Activated T-cell treated with anti-CD3 and anti-CD28 coated beads, Interleukin-2, amount 50 U/mL, for 24 hours (primary cell): ENCODE measurements around the gene HMCN2.

Experiments
- DNase-seq: peaks from one replicate; pipeline ENCODE4 v3.0.0-alpha.2; 2020
- H3K27ac Mint-ChIP-seq: 2 replicates; pipeline ENCODE4 v1.8.0; 2020; ENCODE audit warnings: mild to moderate bottlenecking, mixed read lengths
- H3K27me3 Mint-ChIP-seq: 2 replicates; pipeline ENCODE4 v1.8.0; 2020; ENCODE audit warnings: mixed read lengths
- H3K36me3 Mint-ChIP-seq: 2 replicates; pipeline ENCODE4 v1.8.0; 2020; ENCODE audit warnings: low read depth, mixed read lengths
- H3K4me1 Mint-ChIP-seq: 2 replicates; pipeline ENCODE4 v1.8.0; 2020; ENCODE audit warnings: low read depth, mixed read lengths
- H3K4me3 Mint-ChIP-seq: 2 replicates; pipeline ENCODE4 v1.8.0; 2020; ENCODE audit warnings: mild to moderate bottlenecking, moderate library complexity, mixed read lengths
- H3K9me3 Mint-ChIP-seq: 2 replicates; pipeline ENCODE4 v1.8.0; 2020; ENCODE audit warnings: mixed read lengths

HMCN2 gene

DNA sequence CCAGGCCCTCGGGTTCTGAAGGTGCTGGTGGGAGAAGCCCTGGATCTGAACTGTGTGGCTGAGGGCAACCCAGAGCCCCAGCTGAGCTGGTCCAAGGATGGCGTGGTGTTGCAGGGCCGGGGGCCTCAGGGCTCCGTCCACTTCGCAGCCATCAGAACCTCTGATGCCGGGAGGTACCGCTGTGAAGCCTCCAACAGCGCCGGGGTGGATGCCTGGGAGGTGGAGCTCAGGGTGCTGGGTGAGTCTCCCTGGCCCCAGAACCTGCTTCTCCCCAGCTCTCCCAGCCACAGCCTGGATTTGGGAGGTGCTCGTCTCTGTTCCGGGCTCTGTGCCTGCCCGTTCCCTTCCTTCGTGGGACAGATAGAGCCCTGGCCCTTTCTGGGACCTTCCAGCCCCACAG, 75.6 kb downstream of the HMCN2 start:
- no peak for DNase-seq
- no peak overlapping the region for H3K27ac Mint-ChIP-seq
- H3K27me3 Mint-ChIP-seq, result no peaks in the 10 kb centered on the region
- H3K4me3 Mint-ChIP-seq, result no peak overlapping the region
- H3K9me3 Mint-ChIP-seq, result no peaks in the 10 kb centered on the region
- no peaks in the 10 kb centered on the region for H3K4me1 Mint-ChIP-seq
- H3K36me3 Mint-ChIP-seq, result no peaks in the 10 kb centered on the region

GRCh38 chr9:130341839-130342713, 76.5 kb downstream of the HMCN2 start:
- H3K27me3 Mint-ChIP-seq, result peaks cover under 1% of the 10 kb centered on the region
- H3K4me3 Mint-ChIP-seq, result no peak overlapping the region
- H3K9me3 Mint-ChIP-seq, result no peaks in the 10 kb centered on the region
- no peak overlapping the region for H3K27ac Mint-ChIP-seq
- no peaks in the 10 kb centered on the region for H3K4me1 Mint-ChIP-seq
- no peak for DNase-seq
- H3K36me3 Mint-ChIP-seq, result no peaks in the 10 kb centered on the region

- Mint-ChIP-seq H3K4me1 (no peaks in the 10 kb centered on the region), H3K27me3 (peaks cover 2% of the 10 kb centered on the region), H3K36me3 (no peaks in the 10 kb centered on the region), H3K4me3 (no peak overlapping the region), H3K9me3 (no peaks in the 10 kb centered on the region), H3K27ac (no peak overlapping the region)
- DNase-seq, result no peak
Observed at GRCh38 chr9:130342714-130343085, 77.1 kb downstream of the HMCN2 start.

DNA sequence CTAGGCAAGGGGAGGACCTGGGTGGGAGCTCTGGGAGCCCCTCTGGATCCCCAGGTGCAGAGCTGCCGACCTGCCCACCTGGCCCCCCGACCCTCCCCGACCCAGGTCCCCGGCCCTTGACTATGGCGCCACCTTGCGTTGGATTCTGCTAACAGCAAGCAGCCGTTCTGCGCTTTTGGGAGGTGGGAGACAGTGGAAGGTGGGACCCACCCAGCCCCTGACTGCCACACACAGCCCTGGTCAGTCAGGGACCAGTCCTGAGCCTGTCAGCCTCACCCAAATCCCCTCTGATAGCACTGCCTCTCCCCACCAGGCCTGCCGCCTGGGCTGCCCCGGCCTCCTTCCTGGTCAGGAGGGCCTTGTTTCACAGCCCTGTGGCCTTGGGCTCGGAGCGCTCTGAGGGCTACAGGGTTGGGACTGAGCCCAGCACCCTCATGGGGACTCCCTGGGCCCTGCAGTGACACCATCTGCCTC, 77.9 kb downstream of the HMCN2 start:
- Mint-ChIP-seq H3K27me3 (peaks cover 2% of the 10 kb centered on the region), H3K9me3 (no peaks in the 10 kb centered on the region), H3K4me1 (no peaks in the 10 kb centered on the region), H3K4me3 (no peak overlapping the region), H3K36me3 (no peaks in the 10 kb centered on the region), H3K27ac (no peak overlapping the region)
- peak; percentile 61 for DNase-seq

- no peak for DNase-seq
- H3K27ac Mint-ChIP-seq, result no peak overlapping the region
- H3K27me3 Mint-ChIP-seq, result peaks cover 2% of the 10 kb centered on the region
Observed at GRCh38 chr9:130344366-130344765, 78.8 kb downstream of the HMCN2 start.

DNA sequence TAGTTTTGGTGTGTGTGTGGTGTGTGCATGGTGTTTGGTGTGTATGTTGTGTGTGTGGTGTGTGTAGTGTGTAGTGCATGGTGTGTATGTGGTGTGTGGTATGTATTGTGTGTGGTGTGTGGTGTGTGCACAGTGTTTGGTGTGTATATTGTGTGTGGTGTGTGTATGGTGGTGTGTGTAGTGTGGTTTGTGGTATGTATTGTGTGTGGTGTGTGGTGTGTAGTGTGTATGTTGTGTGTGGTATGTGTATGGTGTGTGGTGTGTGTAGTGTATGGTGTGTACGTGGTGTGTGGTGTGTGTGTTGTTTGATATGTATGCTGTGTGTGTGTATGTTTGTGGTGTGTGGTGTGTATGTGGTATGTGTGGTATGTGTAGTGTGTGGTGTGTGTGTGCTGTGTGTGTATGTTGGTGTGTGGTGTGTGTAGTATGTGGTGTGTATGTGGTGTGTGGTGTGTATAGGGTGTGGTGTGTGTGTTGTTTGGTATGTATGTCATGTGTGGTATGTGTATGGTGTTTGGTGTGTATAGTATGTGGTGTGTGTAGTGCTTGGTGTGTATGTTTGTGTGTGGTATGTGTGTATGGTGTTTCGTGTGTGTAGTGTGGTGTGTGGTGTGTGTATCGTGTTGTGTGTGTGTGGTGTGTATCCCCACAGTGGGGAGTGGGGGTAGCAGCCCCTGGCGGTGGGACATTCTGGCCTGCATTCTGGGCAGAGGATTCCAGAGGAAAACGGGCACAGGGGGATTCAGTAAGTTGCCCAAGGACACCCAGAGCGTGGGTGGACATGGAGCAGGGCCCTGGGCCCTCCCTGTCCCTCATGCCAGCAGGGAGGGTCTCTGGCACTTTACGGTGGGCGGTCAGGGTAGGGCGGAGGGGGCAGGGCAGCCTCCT, 79.7 kb downstream of the HMCN2 start:
- Mint-ChIP-seq H3K9me3 (no peaks in the 10 kb centered on the region), H3K27me3 (peaks cover 2% of the 10 kb centered on the region), H3K4me1 (no peaks in the 10 kb centered on the region), H3K4me3 (no peak overlapping the region), H3K27ac (no peak overlapping the region), H3K36me3 (no peaks in the 10 kb centered on the region)
- DNase-seq, result no peak

More at GRCh38 chr9:130344366-130344765, 78.8 kb downstream of the HMCN2 start:
- Mint-ChIP-seq H3K4me1 (no peaks in the 10 kb centered on the region), H3K9me3 (no peaks in the 10 kb centered on the region), H3K4me3 (no peak overlapping the region), H3K36me3 (no peaks in the 10 kb centered on the region)

DNA sequence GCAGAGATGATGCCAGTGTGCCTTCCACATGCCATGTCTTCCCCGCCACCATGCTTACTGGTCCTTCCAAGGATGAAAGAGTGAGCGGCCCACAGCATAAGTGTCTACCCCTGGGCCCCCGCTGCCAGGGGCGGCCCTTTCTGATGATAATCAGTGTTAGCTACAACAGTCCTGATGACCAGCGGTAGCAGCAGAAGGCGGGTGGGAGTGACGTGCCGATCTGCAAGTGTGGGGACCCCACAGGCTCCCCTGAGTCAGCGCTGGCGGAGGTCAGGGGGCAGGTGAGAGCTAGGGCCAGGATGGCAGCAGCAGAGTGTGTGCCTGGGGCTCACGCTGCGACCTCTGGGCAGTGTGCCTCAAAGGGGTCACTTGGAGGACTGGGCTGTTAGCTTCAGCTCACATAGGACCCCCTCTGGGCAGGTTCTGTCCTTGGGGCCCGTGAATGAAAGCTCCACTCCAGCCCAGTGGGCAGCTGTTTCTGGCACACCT, 80.4 kb downstream of the HMCN2 start:
- peaks cover 2% of the 10 kb centered on the region for H3K27me3 Mint-ChIP-seq
- H3K36me3 Mint-ChIP-seq, result no peaks in the 10 kb centered on the region
- H3K4me3 Mint-ChIP-seq, result no peak overlapping the region
- H3K9me3 Mint-ChIP-seq, result no peaks in the 10 kb centered on the region
- no peak overlapping the region for H3K27ac Mint-ChIP-seq
- no peaks in the 10 kb centered on the region for H3K4me1 Mint-ChIP-seq
- DNase-seq, result no peak

DNA sequence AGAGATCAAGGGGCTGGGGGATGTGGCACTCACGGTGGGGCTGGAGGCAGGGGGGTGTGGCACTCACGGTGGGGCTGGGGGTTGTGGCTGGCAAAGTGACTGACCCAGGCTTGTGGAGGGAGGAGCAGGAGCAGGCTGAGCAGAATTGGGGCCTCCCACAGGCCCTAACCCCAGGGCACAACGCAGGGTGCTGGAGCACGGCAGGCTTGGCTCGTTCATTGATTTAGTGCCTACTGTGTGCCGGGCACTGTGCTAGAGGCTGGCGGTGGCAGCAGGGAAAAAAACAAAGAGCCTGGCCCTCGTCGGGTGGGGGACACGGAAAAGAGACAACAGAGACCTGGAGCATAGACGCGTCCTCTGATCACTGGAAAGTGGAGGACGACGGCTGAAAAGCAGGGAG, 80.9 kb downstream of the HMCN2 start:
- Mint-ChIP-seq H3K36me3 (no peaks in the 10 kb centered on the region), H3K27me3 (peaks cover 2% of the 10 kb centered on the region), H3K9me3 (no peaks in the 10 kb centered on the region), H3K27ac (no peak overlapping the region), H3K4me3 (no peak overlapping the region), H3K4me1 (no peaks in the 10 kb centered on the region)
- no peak for DNase-seq

DNA sequence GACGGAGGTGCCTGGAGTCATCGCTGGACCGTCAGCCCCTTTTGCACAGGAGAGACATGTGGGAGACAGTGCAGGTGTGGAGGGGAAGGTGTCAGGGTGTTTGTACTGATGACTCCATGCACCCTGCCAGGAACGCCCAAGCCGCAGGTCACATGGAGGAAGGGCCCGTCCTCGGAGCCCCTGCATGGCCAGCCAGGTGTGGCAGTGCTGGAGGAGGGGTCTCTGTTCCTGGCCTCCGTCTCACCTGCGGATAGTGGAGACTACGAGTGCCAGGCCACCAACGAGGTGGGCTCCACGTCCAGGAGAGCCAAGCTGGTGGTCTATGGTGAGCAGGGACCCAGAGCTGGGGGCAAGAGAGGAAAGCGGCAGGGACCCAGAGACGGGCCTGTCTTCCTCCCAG, 81.5 kb downstream of the HMCN2 start:
- Mint-ChIP-seq H3K27ac (no peak overlapping the region), H3K27me3 (peaks cover 2% of the 10 kb centered on the region), H3K9me3 (no peaks in the 10 kb centered on the region), H3K4me3 (no peak overlapping the region), H3K4me1 (no peaks in the 10 kb centered on the region), H3K36me3 (no peaks in the 10 kb centered on the region)
- no peak for DNase-seq

DNA sequence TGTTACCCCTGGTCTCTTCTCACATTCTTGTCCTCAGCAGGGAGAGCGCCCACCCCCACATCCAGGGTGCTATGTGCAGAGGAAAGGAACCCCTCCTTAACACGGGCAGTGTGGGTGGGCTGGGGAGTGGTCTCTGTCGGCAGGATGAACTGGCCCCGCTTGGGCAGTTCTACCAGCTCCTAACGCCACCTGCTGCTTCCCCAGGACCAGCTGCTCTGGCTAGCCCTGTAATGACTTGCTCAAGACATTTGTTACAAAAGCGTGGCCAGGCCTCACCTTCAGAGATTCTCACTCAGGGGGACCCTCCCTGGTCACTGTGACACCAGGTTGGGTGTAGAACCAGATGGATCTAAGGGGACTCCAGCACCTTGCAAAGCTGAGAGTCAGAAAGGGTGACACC, 82.4 kb downstream of the HMCN2 start:
- Mint-ChIP-seq H3K4me1 (no peaks in the 10 kb centered on the region), H3K27me3 (peaks cover 2% of the 10 kb centered on the region), H3K4me3 (no peak overlapping the region), H3K36me3 (no peaks in the 10 kb centered on the region), H3K9me3 (no peaks in the 10 kb centered on the region), H3K27ac (no peak overlapping the region)
- DNase-seq, result no peak

GRCh38 chr9:130348341-130348740, 82.8 kb downstream of the HMCN2 start:
- Mint-ChIP-seq H3K27ac (no peak overlapping the region), H3K9me3 (no peaks in the 10 kb centered on the region), H3K4me1 (no peaks in the 10 kb centered on the region), H3K36me3 (no peaks in the 10 kb centered on the region), H3K27me3 (peaks cover 2% of the 10 kb centered on the region), H3K4me3 (no peak overlapping the region)
- DNase-seq, result no peak

DNA sequence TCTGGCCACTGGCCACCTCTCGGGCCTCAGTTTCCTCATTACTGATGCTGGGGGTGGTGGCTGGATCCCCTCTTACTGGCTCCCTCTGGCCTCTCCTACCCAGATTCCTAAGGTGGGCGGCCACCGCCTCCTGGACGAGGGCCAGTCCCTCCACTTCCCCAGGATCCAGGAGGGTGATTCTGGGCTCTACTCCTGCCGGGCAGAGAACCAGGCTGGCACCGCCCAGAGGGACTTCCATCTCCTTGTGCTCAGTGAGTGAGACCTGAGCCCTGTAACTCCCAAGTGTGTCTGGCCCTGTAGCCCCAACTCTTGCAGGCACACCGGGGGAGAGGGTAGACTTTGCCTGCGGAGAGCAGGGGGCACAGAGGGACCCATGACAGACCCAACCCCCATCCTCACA, 83.3 kb downstream of the HMCN2 start:
- no peak overlapping the region for H3K4me3 Mint-ChIP-seq

DNA sequence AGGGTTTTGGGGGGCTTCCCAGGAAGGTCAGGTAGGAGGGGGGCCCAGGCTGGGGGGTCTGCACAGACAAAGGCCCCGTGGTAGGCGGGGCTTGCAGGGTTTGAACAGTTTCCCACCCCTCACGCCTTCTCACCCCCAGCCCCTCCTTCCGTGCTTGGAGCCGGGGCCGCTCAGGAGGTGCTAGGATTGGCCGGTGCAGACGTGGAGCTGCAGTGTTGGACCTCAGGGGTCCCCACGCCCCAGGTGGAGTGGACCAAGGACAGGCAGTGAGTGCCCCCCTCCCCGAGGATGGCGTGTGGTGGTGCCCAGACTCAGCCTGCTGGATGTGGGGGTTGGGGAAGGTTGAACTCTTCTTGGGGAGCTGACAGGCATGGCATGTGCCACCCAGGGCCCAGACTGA, 83.8 kb downstream of the HMCN2 start:
- Mint-ChIP-seq H3K27ac (no peak overlapping the region), H3K27me3 (peaks cover 2% of the 10 kb centered on the region), H3K4me3 (no peak overlapping the region), H3K36me3 (no peaks in the 10 kb centered on the region), H3K4me1 (no peaks in the 10 kb centered on the region), H3K9me3 (no peaks in the 10 kb centered on the region)
- DNase-seq, result no peak

More for the DNA sequence above, 83.3 kb downstream of the HMCN2 start:
- no peak overlapping the region for H3K27ac Mint-ChIP-seq
- DNase-seq, result no peak
- H3K27me3 Mint-ChIP-seq, result peaks cover 2% of the 10 kb centered on the region
- H3K4me1 Mint-ChIP-seq, result no peaks in the 10 kb centered on the region
- H3K9me3 Mint-ChIP-seq, result no peaks in the 10 kb centered on the region
- H3K36me3 Mint-ChIP-seq, result no peaks in the 10 kb centered on the region

DNA sequence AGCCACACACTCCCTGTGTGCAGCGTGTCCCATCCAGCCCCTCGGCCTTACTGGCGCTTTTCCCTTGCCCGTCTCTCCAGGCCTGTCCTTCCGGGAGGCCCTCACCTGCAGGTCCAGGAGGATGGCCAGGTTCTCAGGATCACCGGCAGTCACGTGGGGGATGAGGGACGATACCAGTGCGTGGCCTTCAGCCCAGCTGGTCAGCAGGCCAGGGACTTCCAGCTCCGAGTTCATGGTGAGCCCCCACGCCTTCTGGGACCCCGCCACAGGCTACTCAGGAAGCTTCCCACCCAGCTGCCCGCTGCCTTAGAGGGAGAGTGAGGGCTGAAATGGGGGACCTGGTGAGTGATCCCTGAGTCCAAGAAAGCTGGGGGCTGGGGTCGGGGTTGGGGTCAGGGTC, 85.8 kb downstream of the HMCN2 start:
- no peak overlapping the region for H3K4me3 Mint-ChIP-seq
- no peak overlapping the region for H3K27ac Mint-ChIP-seq
- no peaks in the 10 kb centered on the region for H3K9me3 Mint-ChIP-seq

GRCh38 chr9:130352081-130352480, 86.5 kb downstream of the HMCN2 start:
- no peak overlapping the region for H3K27ac Mint-ChIP-seq
- no peaks in the 10 kb centered on the region for H3K9me3 Mint-ChIP-seq
- H3K36me3 Mint-ChIP-seq, result no peaks in the 10 kb centered on the region
- peaks cover 1% of the 10 kb centered on the region for H3K27me3 Mint-ChIP-seq
- no peak for DNase-seq
- H3K4me1 Mint-ChIP-seq, result no peaks in the 10 kb centered on the region
- no peak overlapping the region for H3K4me3 Mint-ChIP-seq

More for the DNA sequence above, 85.8 kb downstream of the HMCN2 start:
- no peak for DNase-seq
- Mint-ChIP-seq H3K27me3 (peaks cover 2% of the 10 kb centered on the region), H3K4me1 (no peaks in the 10 kb centered on the region), H3K36me3 (no peaks in the 10 kb centered on the region)
